OCI-LY3 (cell line): ENCODE measurements around the gene ZNF791.
A peak's percentile ranks its signal among the peaks of the same experiment; 100 is the strongest.

Source experiments
- H2AFZ ChIP-seq: fragments of 200-600, 300-600 bp; shearing (Covaris generic); 2 replicates; pipeline ENCODE4 v1.6.0; 2014; ENCODE audit warnings: antibody characterized with exemption, low read depth, low read length
- H3K27ac ChIP-seq: fragments of 200-600, 300-600 bp; sonication (generic); 2 replicates; pipeline ENCODE4 v1.5.1; 2014; ENCODE audit warnings: mild to moderate bottlenecking, low read length, moderate library complexity, mixed read lengths
- H3K27me3 ChIP-seq: fragments of 200-600, 300-600 bp; sonication (generic); 2 replicates; pipeline ENCODE4 v1.6.1; 2014; ENCODE audit warnings: low read depth, low read length, mixed read lengths
- H3K36me3 ChIP-seq: fragments of 200-600, 300-600 bp; sonication (generic); replicated peaks from 2 replicates; pipeline ENCODE3; 2014; ENCODE audit warnings: low read depth, low read length, mixed read lengths
- H3K4me1 ChIP-seq: fragments of 300-600, 200-600 bp; sonication (generic); 2 replicates; pipeline ENCODE4 v1.6.1; 2014; ENCODE audit warnings: low read length, mixed read lengths
- H3K4me2 ChIP-seq: fragments of 200-600, 300-600 bp; sonication (generic); 2 replicates; pipeline ENCODE4 v1.6.1; 2014; ENCODE audit warnings: low read length, mixed read lengths
- H3K4me3 ChIP-seq: fragments of 300-600, 200-600 bp; sonication (generic); 2 replicates; pipeline ENCODE4 v1.5.1; 2014; ENCODE audit warnings: antibody characterized with exemption, mild to moderate bottlenecking, low read length, moderate library complexity
- H3K79me2 ChIP-seq: fragments of 300-600, 200-600 bp; shearing (Covaris generic); 2 replicates; pipeline ENCODE4 v1.6.1; 2014; ENCODE audit warnings: mild to moderate bottlenecking, low read length, mixed read lengths
- H3K9ac ChIP-seq: fragments of 300-600, 200-600 bp; shearing (Covaris generic); 2 replicates; pipeline ENCODE4 v1.6.0; 2014; ENCODE audit warnings: mild to moderate bottlenecking, low read length, moderate library complexity
- H3K9me3 ChIP-seq: fragments of 200-600, 300-600 bp; shearing (Covaris generic); 2 replicates; pipeline ENCODE4 v1.6.1; 2014; ENCODE audit warnings: low read length, mixed read lengths; ENCODE audit not compliant: insufficient read depth
- H4K20me1 ChIP-seq: fragments of 200-600, 300-600 bp; sonication (generic); 2 replicates; pipeline ENCODE4 v1.6.1; 2016; ENCODE audit warnings: low read length, mixed read lengths; ENCODE audit not compliant: insufficient read depth
- EZH2phosphoT487 ChIP-seq: fragments of 200-600 bp; shearing (Covaris generic); IDR thresholded peaks from 2 replicates; pipeline ENCODE4 v1.6.1; 2018; ENCODE audit warnings: antibody characterized with exemption, mixed run types, low read depth
- TF ChIP-seq, protein P1 (sequence below): fragments of 200-600, 300-600 bp; sonication (generic); IDR thresholded peaks from 2 replicates; pipeline ENCODE4 v1.5.1; 2014; ENCODE audit warnings: antibody characterized with exemption, low read length, low read depth

The ZNF791 gene

GRCh38 chr19:12636631-12637030, 25.9 kb downstream of the ZNF791 start:
- no peaks in the 10 kb centered on the region for H3K4me1 ChIP-seq
- TF ChIP-seq, protein P1, sequence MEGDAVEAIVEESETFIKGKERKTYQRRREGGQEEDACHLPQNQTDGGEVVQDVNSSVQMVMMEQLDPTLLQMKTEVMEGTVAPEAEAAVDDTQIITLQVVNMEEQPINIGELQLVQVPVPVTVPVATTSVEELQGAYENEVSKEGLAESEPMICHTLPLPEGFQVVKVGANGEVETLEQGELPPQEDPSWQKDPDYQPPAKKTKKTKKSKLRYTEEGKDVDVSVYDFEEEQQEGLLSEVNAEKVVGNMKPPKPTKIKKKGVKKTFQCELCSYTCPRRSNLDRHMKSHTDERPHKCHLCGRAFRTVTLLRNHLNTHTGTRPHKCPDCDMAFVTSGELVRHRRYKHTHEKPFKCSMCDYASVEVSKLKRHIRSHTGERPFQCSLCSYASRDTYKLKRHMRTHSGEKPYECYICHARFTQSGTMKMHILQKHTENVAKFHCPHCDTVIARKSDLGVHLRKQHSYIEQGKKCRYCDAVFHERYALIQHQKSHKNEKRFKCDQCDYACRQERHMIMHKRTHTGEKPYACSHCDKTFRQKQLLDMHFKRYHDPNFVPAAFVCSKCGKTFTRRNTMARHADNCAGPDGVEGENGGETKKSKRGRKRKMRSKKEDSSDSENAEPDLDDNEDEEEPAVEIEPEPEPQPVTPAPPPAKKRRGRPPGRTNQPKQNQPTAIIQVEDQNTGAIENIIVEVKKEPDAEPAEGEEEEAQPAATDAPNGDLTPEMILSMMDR = no peak
- TF ChIP-seq EZH2phosphoT487 = no peak
- H3K4me3 ChIP-seq = no peak overlapping the region
- H3K9ac ChIP-seq = no peak overlapping the region
- H2AFZ ChIP-seq = no peak overlapping the region
- no peak overlapping the region for H3K27ac ChIP-seq
- no peaks in the 10 kb centered on the region for H3K9me3 ChIP-seq
- H3K79me2 ChIP-seq = no peaks in the 10 kb centered on the region
- no peaks in the 10 kb centered on the region for H3K27me3 ChIP-seq
- peaks cover 57% of the 10 kb centered on the region for H3K36me3 ChIP-seq
- H4K20me1 ChIP-seq = no peaks in the 10 kb centered on the region
- no peak overlapping the region for H3K4me2 ChIP-seq

DNA sequence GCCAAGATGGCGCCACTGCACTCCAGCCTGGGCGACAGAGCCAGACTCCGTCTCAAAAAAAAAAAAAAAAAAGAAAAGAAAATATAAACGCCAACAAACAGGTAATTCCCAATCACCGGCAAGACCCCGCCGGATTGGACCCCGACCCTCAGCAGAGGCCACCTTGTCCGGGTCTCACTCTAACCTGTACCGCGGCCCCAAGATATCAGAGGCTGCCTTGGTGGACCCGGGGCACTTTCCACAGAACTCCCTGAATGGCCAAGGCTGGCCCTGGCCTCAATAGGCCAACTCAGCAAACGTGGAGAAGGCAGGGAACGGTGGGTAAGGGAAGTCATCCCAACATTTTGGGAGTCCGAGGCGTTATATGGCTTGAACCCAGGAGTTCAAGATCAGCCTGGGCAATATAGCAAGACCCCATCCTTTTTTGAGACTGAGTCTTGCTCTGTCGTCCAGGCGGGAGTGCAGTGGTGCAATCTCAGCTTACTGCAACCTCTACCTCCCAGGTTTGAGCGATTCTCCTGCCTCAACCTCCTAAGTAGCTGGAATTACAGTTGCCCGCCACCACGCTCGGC, 28.0 kb downstream of the ZNF791 start:
- H3K4me3 ChIP-seq = no peak overlapping the region
- no peak overlapping the region for H2AFZ ChIP-seq
- TF ChIP-seq, protein P1 = no peak
- TF ChIP-seq EZH2phosphoT487 = no peak
- H3K9me3 ChIP-seq = no peaks in the 10 kb centered on the region
- no peaks in the 10 kb centered on the region for H3K27me3 ChIP-seq
- H3K79me2 ChIP-seq = no peaks in the 10 kb centered on the region
- H3K27ac ChIP-seq = no peak overlapping the region
- no peak overlapping the region for H3K4me2 ChIP-seq
- no peaks in the 10 kb centered on the region for H4K20me1 ChIP-seq
- no peak overlapping the region for H3K9ac ChIP-seq
- H3K36me3 ChIP-seq = peaks cover 48% of the 10 kb centered on the region
- H3K4me1 ChIP-seq = no peaks in the 10 kb centered on the region

- H3K27me3 ChIP-seq = no peaks in the 10 kb centered on the region
- H4K20me1 ChIP-seq = no peaks in the 10 kb centered on the region
- no peaks in the 10 kb centered on the region for H3K9me3 ChIP-seq
- H3K4me2 ChIP-seq = no peak overlapping the region
- no peaks in the 10 kb centered on the region for H3K79me2 ChIP-seq
- no peak overlapping the region for H3K27ac ChIP-seq
- H3K4me1 ChIP-seq = no peaks in the 10 kb centered on the region
- H3K4me3 ChIP-seq = no peak overlapping the region
- H2AFZ ChIP-seq = no peak overlapping the region
- TF ChIP-seq, protein P1 = peak; percentile 49
- no peak for TF ChIP-seq EZH2phosphoT487
- H3K9ac ChIP-seq = no peak overlapping the region
- peaks cover 45% of the 10 kb centered on the region for H3K36me3 ChIP-seq
These were observed 29.3 kb downstream of the ZNF791 start for GRCh38 chr19:12639901-12640613.

GRCh38 chr19:12641456-12641855, 30.7 kb downstream of the ZNF791 start:
- no peaks in the 10 kb centered on the region for H3K9me3 ChIP-seq
- no peak for TF ChIP-seq EZH2phosphoT487
- TF ChIP-seq, protein P1 = no peak

More at GRCh38 chr19:12641456-12641855, 30.7 kb downstream of the ZNF791 start:
- Histone ChIP-seq H3K4me3 (no peak overlapping the region), H4K20me1 (peaks cover 3% of the 10 kb centered on the region; the same call in 1 of the 2 replicates), H3K36me3 (peaks cover 46% of the 10 kb centered on the region), H3K4me1 (no peaks in the 10 kb centered on the region), H3K79me2 (no peaks in the 10 kb centered on the region), H3K27ac (no peak overlapping the region), H3K27me3 (no peaks in the 10 kb centered on the region), H2AFZ (no peak overlapping the region), H3K4me2 (no peak overlapping the region), H3K9ac (no peak overlapping the region)
